Pulmonary artery endothelial cell (primary cell): ENCODE measurements around the gene SAMD4B. TPM values are rescaled to one million over a fixed set of nuclear protein-coding genes. Genes with fewer than 3 reads are reported as not detected.

Experiments used
- DNase-seq: peaks from one replicate; pipeline ENCODE4 v3.0.0-alpha.2; 2011; ENCODE audit warnings: low read depth, low spot score
- total RNA-seq: library from RNA; depleted of rRNA; stranded (reverse); fragments of >200 nt; gene quantifications from 2 replicates; pipeline ENCODE4 v1.2.3, GENCODE V29; 2014

SAMD4B gene
- total RNA-seq, 1 donor from 2014 or later = 26.4 TPM

- no peak for DNase-seq
Observed at GRCh38 chr19:39408392-39409207, 66.4 kb downstream of the SAMD4B start.

- DNase-seq = no peak
Observed at GRCh38 chr19:39409208-39410016, 67.2 kb downstream of the SAMD4B start.

GRCh38 chr19:39410017-39410830 lies 68.0 kb downstream of the SAMD4B start:
- no peak for DNase-seq

GRCh38 chr19:39410831-39411080 lies 68.5 kb downstream of the SAMD4B start:
- DNase-seq = no peak

GRCh38 chr19:39411081-39411831 lies 69.0 kb downstream of the SAMD4B start:
- no peak for DNase-seq

GRCh38 chr19:39411832-39412099 lies 69.5 kb downstream of the SAMD4B start:
- DNase-seq = peak; percentile 73

- DNase-seq = peak; percentile 99
Observed at GRCh38 chr19:39412100-39412866, 70.1 kb downstream of the SAMD4B start, which contains the start of gene PLEKHG2. Gene PLEKHG2 (plus strand): TSS chr19:39412669. CDS start chr19:39414087, 1,418 bp downstream.

- DNase-seq = no peak
Observed at GRCh38 chr19:39412867-39413271, 70.6 kb downstream of the SAMD4B start.

- DNase-seq = no peak
Observed at GRCh38 chr19:39413272-39413910, 71.2 kb downstream of the SAMD4B start.

- no peak for DNase-seq
Observed at GRCh38 chr19:39413911-39414608, 71.8 kb downstream of the SAMD4B start.

- no peak for DNase-seq
Observed at GRCh38 chr19:39415111-39416046, 73.2 kb downstream of the SAMD4B start.

- no peak for DNase-seq
Observed at GRCh38 chr19:39416152-39417120, 74.2 kb downstream of the SAMD4B start.

GRCh38 chr19:39417463-39418181 lies 75.4 kb downstream of the SAMD4B start:
- no peak for DNase-seq

GRCh38 chr19:39419003-39419402 lies 76.8 kb downstream of the SAMD4B start:
- no peak for DNase-seq

- no peak for DNase-seq
Observed at GRCh38 chr19:39420769-39421168, 78.5 kb downstream of the SAMD4B start.

- no peak for DNase-seq
Observed at GRCh38 chr19:39422020-39422419, 79.8 kb downstream of the SAMD4B start.
